ENCODE data around the gene CCR8. TPM values are rescaled to one million over a fixed set of nuclear protein-coding genes. Genes with fewer than 3 reads are reported as not detected.

The CCR8 gene
- total and polyA plus RNA-seq, 2 donors (not counting 1 experiment from before 2014, with no cell fraction given) = not detected

DNA sequence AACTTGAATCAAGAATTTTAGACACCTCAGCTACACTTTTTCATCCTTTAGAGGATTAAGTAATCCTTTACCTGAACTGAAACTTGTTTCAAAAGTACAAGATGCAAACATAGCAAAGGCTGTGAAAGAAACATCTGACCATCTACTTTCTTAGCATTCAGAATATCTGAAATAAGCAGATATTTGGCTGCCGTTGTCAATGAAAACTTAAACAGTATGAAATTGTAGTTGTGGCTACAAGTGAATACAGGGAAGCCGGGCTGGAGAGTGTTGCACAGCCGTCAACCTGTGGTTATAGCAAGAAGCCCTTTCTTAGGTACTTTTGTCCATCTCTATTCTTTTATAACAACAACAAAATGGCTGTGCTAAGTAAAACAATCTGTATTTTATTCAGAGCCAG is 42.7 kb upstream of the CCR8 start:
- H3K9ac ChIP-seq (ENCODE audit: low read length) = no peak overlapping the region
- DNase-seq (no peak), ATAC-seq (ENCODE audit: low read depth) (no peak)
- H3K4me1 ChIP-seq (ENCODE audit: control insufficient read depth in 2 of 2, insufficient read depth in 2 of 2, low read length in 2 of 2) = peaks cover 20 to 37% of the 10 kb centered on the region in 2 donors
- no peaks in the 10 kb centered on the region for H4K20me1 ChIP-seq (ENCODE audit: control insufficient read depth, insufficient read depth, low read length, poor library complexity, severe bottlenecking)
- H3K79me2 ChIP-seq (ENCODE audit: control insufficient read depth, insufficient read depth, low read length) = no peaks in the 10 kb centered on the region
- H3K27me3 Mint-ChIP-seq = no peaks in the 10 kb centered on the region
- H3K4me3 ChIP-seq (ENCODE audit: control extremely low read depth in 1 of 5, extremely low read depth in 1 of 5, insufficient read depth in 1 of 5, low read depth in 2 of 5, low read length in 4 of 5) = no peak overlapping the region
- H3K9me3 ChIP-seq (ENCODE audit: control extremely low read depth in 1 of 3, control insufficient read depth in 2 of 3, insufficient read depth in 1 of 3, low read length in 2 of 3) = no peaks in the 10 kb centered on the region
- H2AFZ ChIP-seq (ENCODE audit: insufficient read depth, low read depth, low read length, poor library complexity, severe bottlenecking) = no peak overlapping the region
- TF ChIP-seq CTCF (IDR thresholded peaks at IDR 0.05) = no peak
- no peak overlapping the region for H3K27ac Mint-ChIP-seq
- no peaks in the 10 kb centered on the region for H3K36me3 ChIP-seq (replicated peaks in 1 of 2; ENCODE audit: control extremely low read depth in 1 of 2, control insufficient read depth in 1 of 2, extremely low read depth in 1 of 2, insufficient read depth in 2 of 2, low read length in 1 of 2)
- no peaks in the 10 kb centered on the region for H3K9me3 Mint-ChIP-seq (ENCODE audit: insufficient read depth)
- no peaks in the 10 kb centered on the region for H3K27me3 ChIP-seq (replicated peaks in 1 of 4; ENCODE audit: control extremely low read depth in 1 of 4, control insufficient read depth in 3 of 4, insufficient read depth in 4 of 4, low read length in 3 of 4)
- intact Hi-C loops (cut with micrococcal nuclease) = no loop called here
- peaks cover 48% of the 10 kb centered on the region for H3K4me1 Mint-ChIP-seq
- ChIA-PET POLR2A (no interaction called here), CTCF (interaction anchor here (0.7 to 31.5 kb wide), 13 partner anchors 8 to 285 kb away, joined by 3 to 1573 read pairs (median 14); partner anchors contain the start of genes CX3CR1 and XIRP1)
- no peak overlapping the region for H3K4me3 Mint-ChIP-seq
- WGBS (ENCODE audit: insufficient coverage) = 100% methylated on average over 1 of the region's 3 CpGs
- H3K27ac ChIP-seq (ENCODE audit: low read length in 2 of 2) = no peak overlapping the region
- H3K4me2 ChIP-seq (replicated peaks; ENCODE audit: low read depth, low read length, poor library complexity, severe bottlenecking) = no peak overlapping the region

- Histone ChIP-seq H3K9me3 (ENCODE audit: control extremely low read depth in 1 of 3, control insufficient read depth in 2 of 3, insufficient read depth in 1 of 3, low read length in 2 of 3) (no peaks in the 10 kb centered on the region), H3K27ac (ENCODE audit: low read length in 2 of 2) (no peak overlapping the region), H3K9ac (ENCODE audit: low read length) (no peak overlapping the region), H3K79me2 (ENCODE audit: control insufficient read depth, insufficient read depth, low read length) (no peaks in the 10 kb centered on the region), H3K36me3 (replicated peaks in 1 of 2; ENCODE audit: control extremely low read depth in 1 of 2, control insufficient read depth in 1 of 2, extremely low read depth in 1 of 2, insufficient read depth in 2 of 2, low read length in 1 of 2) (no peaks in the 10 kb centered on the region), H3K4me3 (ENCODE audit: control extremely low read depth in 1 of 5, extremely low read depth in 1 of 5, insufficient read depth in 1 of 5, low read depth in 2 of 5, low read length in 4 of 5) (no peak overlapping the region), H3K27me3 (replicated peaks in 1 of 4; ENCODE audit: control extremely low read depth in 1 of 4, control insufficient read depth in 3 of 4, insufficient read depth in 4 of 4, low read length in 3 of 4) (no peaks in the 10 kb centered on the region), H4K20me1 (ENCODE audit: control insufficient read depth, insufficient read depth, low read length, poor library complexity, severe bottlenecking) (no peaks in the 10 kb centered on the region), H3K4me2 (replicated peaks; ENCODE audit: low read depth, low read length, poor library complexity, severe bottlenecking) (no peak overlapping the region), H2AFZ (ENCODE audit: insufficient read depth, low read depth, low read length, poor library complexity, severe bottlenecking) (no peak overlapping the region), H3K4me1 (ENCODE audit: control insufficient read depth in 2 of 2, insufficient read depth in 2 of 2, low read length in 2 of 2) (peaks cover 13 to 30% of the 10 kb centered on the region in 2 donors)
- CTCF ChIA-PET = interaction anchor here (0.8 to 31.5 kb wide), 60 partner anchors 9 to 792 kb away, joined by 3 to 1573 read pairs (median 6); partner anchors contain the start of genes CX3CR1, EXOG, GORASP1 and RPSA
- POLR2A ChIA-PET = interaction anchor here (1.0 to 1.7 kb wide), 5 partner anchors 32 to 180 kb away, joined by 3 to 23 read pairs (median 7); partner anchors contain the start of genes GORASP1 and TTC21A
- no peak overlapping the region for H3K27ac Mint-ChIP-seq
- H3K27me3 Mint-ChIP-seq = no peaks in the 10 kb centered on the region
- intact Hi-C loops (cut with micrococcal nuclease) = loop anchor here (1.0 to 2.0 kb wide), 10 partner anchors 32 to 766 kb away; partner anchors contain the start of genes SCN11A and SLC25A38
- no peak for ATAC-seq (ENCODE audit: low read depth)
- 84% methylated on average over 5 of the region's 8 CpGs for WGBS (ENCODE audit: insufficient coverage)
- DNase-seq = no peak
- H3K9me3 Mint-ChIP-seq (ENCODE audit: insufficient read depth) = no peaks in the 10 kb centered on the region
- H3K4me1 Mint-ChIP-seq = peaks cover 44% of the 10 kb centered on the region
- TF ChIP-seq EZH2 (IDR thresholded peaks at IDR 0.05; ENCODE audit: borderline replicate concordance, insufficient read depth, low read depth, low read length, poor library complexity, severe bottlenecking) = no peak
- no peak for TF ChIP-seq CTCF (IDR thresholded peaks at IDR 0.05)
- no peak overlapping the region for H3K4me3 Mint-ChIP-seq
These were observed 42.0 kb upstream of the CCR8 start for GRCh38 chr3:39287216-39288164.

Data from B cell (primary cell).